Right lobe of liver (tissue), 6 donors: ENCODE data around the gene HIC1. TPM values are rescaled to one million over a fixed set of nuclear protein-coding genes. Genes with fewer than 3 reads are reported as not detected.

Experiments
- ATAC-seq, 4 donors: fragments of 200-7000 bp; cut with Tn5 transposase; one replicate each; pipeline ENCODE4 v1.9.1; 2020; ENCODE audit warnings: mild to moderate bottlenecking in 4 of 4, moderate library complexity in 4 of 4
- DNase-seq, 3 donors: peaks; one replicate each; pipeline ENCODE4 v3.0.0-alpha.2; 2020
- H3K27ac ChIP-seq, 3 donors: fragments of 200-600 bp; one replicate each; pipeline ENCODE4 v1.8.0; 2022
- H3K27me3 ChIP-seq, 2 donors: fragments of 200-600 bp; one replicate each; pipeline ENCODE4 v1.8.0; 2022
- H3K36me3 ChIP-seq, 4 donors: fragments of 200-600 bp; sonication (generic) in 1 of 4; one replicate each; pipeline versions ENCODE4 v1.5.1 to v1.8.0; 2017 to 2022; ENCODE audit warnings: control low read depth in 1 of 4
- H3K4me1 ChIP-seq, 4 donors: fragments of 200-600 bp; sonication (generic) in 1 of 4; one replicate each; pipeline versions ENCODE4 v1.5.1 to v1.8.0; 2017 to 2022; ENCODE audit warnings: control low read depth in 1 of 4
- H3K4me3 ChIP-seq, 3 donors: fragments of 200-600 bp; one replicate each; pipeline ENCODE4 v1.8.0; 2022
- H3K9me3 ChIP-seq, 4 donors: fragments of 200-600 bp; sonication (generic) in 1 of 4; one replicate each; pipeline versions ENCODE4 v1.5.1 to v1.8.0; 2017 to 2022; ENCODE audit warnings: control low read depth in 1 of 4
- CTCF ChIP-seq, 4 donors: fragments of 200-600 bp in 3 of 4; fragments of 450-650 bp in 1 of 4; IDR thresholded peaks; one replicate each; pipeline versions ENCODE4 v1.5.1 to v1.8.0; 2016 to 2022; ENCODE audit warnings: antibody characterized with exemption in 4 of 4, mild to moderate bottlenecking in 2 of 4
- POLR2A ChIP-seq: fragments of 450-650 bp; IDR thresholded peaks from one replicate; pipeline ENCODE4 v1.6.1; 2017; ENCODE audit warnings: antibody characterized with exemption, mild to moderate bottlenecking
- WGBS: methylation state at CpG from one replicate; pipeline ENCODE4 v1.1.6; 2018; ENCODE audit warnings: low coverage, low lambda C conversion rate; ENCODE audit not compliant: insufficient coverage; ENCODE audit errors: missing lambda C conversion rate; 5-methylcytosine and 5-hydroxymethylcytosine counted together
- intact Hi-C, 2 donors: fragments of 100-400 bp; cut with DNase I; formaldehyde crosslinking; loops; one replicate each; pipeline versions ENCODE4 v1.11.2 to v1.14.1; 2022
- long read RNA-seq: library from polyadenylated mRNA; unstranded; transcript quantifications from one replicate; pipeline ENCODE4 v2.0.0, GENCODE V29; 2019
- total RNA-seq, 6 experiments: library from RNA; depleted of rRNA in 2 of 6; stranded (reverse); fragments of >200 nt in 2 of 6; fragmentation: NEBNext Ultra II Directional in 3 of 6; extraction: Animal tissue kit (Norgen Biotek cat#: 25700) in 3 of 6; gene quantifications; one replicate each; pipeline versions ENCODE4 v1.1.0 to v1.2.4, GENCODE V29; 2016 to 2023
- donor health status: DM: no; HTN: yes; CAD: no.
- donor health status: DM: no; HTN: no; CAD: no.
- donor health status: DM: no; HTN: no; CAD: no.
- donor health status: DM: no; HTN: yes; CAD: no.
- donor health status: DM: no; HTN: yes; CAD: no.

Gene HIC1
- total RNA-seq = 10 to 100 TPM in 2 of 6 experiments, 1 to 10 TPM in 4; 4.7 to 14.8 (median 6.1) TPM
- long read RNA-seq = 0 reads

GRCh38 chr17:2054512-2055291 is at the start of gene HIC1:
TSS of gene HIC1 (plus strand) at chr17:2055103. CDS start at chr17:2056691, 1,588 bp downstream.
- TF ChIP-seq POLR2A = peak; percentile 64
- TF ChIP-seq CTCF (IDR thresholded peaks at IDR 0.05) = peak; percentile 90 to 97 (median 94)
- ATAC-seq (peak; percentile 51 to 64 (median 64)), DNase-seq (peak; percentile 77 to 84 (median 83))
- Histone ChIP-seq H3K9me3 (no peaks in the 10 kb centered on the region), H3K4me3 (peak within 1 kb of the TSS; percentile 35 to 59 (median 49)), H3K4me1 (peaks cover 0 to 42% (median 5%) of the 10 kb centered on the region in 4 donors), H3K36me3 (no peaks in the 10 kb centered on the region), H3K27ac (peak within 1 kb of the TSS; percentile 50 to 89 (median 71)), H3K27me3 (peaks cover 0 to 19% of the 10 kb centered on the region in 2 donors)
- intact Hi-C loops = loop anchor here (5.0 to 10.0 kb wide), 2 partner anchors 188 to 190 kb away; no protein-coding TSS in a partner anchor
- 0% methylated on average over 11 of the region's 72 CpGs for WGBS

GRCh38 chr17:2008332-2009126 is 46.4 kb upstream of the HIC1 start:
- ATAC-seq (no peak), DNase-seq (no peak)
- Histone ChIP-seq H3K36me3 (no peaks in the 10 kb centered on the region), H3K4me3 (no peak overlapping the region), H3K27ac (no peak overlapping the region), H3K4me1 (peaks cover 0 to 42% (median 21%) of the 10 kb centered on the region in 4 donors), H3K27me3 (no peaks in the 10 kb centered on the region), H3K9me3 (no peaks in the 10 kb centered on the region)
- intact Hi-C loops = no loop called here
- no peak for TF ChIP-seq CTCF (IDR thresholded peaks at IDR 0.05)
- TF ChIP-seq POLR2A = no peak
- WGBS = 66% methylated on average over 14 of the region's 15 CpGs

- DNase-seq (no peak), ATAC-seq (no peak)
- 80% methylated on average over 4 of the region's 10 CpGs for WGBS
- H3K27me3 ChIP-seq = no peaks in the 10 kb centered on the region
- H3K27ac ChIP-seq = no peak overlapping the region
- no peaks in the 10 kb centered on the region for H3K9me3 ChIP-seq
- no peaks in the 10 kb centered on the region for H3K36me3 ChIP-seq
- H3K4me1 ChIP-seq = peaks cover 0 to 38% (median 17%) of the 10 kb centered on the region in 4 donors
- intact Hi-C loops = no loop called here
- TF ChIP-seq CTCF (IDR thresholded peaks at IDR 0.05) = no peak
- TF ChIP-seq POLR2A = no peak
- H3K4me3 ChIP-seq = no peak overlapping the region
Observed at GRCh38 chr17:2009737-2010136, 45.2 kb upstream of the HIC1 start.

GRCh38 chr17:2011411-2012371 is 43.2 kb upstream of the HIC1 start:
- peak; percentile 79 to 84 (median 83) for ATAC-seq
- peaks cover 0 to 32% (median 12%) of the 10 kb centered on the region in 4 donors for H3K4me1 ChIP-seq
- DNase-seq = peak; percentile 67 to 83 (median 83)
- no peaks in the 10 kb centered on the region for H3K36me3 ChIP-seq
- peak overlapping the region in 1 of 3 donors; percentile 17 for H3K4me3 ChIP-seq
- 31% methylated on average over 20 of the region's 24 CpGs for WGBS
- peak overlapping the region in 2 of 3 donors; percentile 30 to 36 for H3K27ac ChIP-seq
- intact Hi-C loops = no loop called here
- TF ChIP-seq CTCF (IDR thresholded peaks at IDR 0.05) = no peak
- no peak for TF ChIP-seq POLR2A
- no peaks in the 10 kb centered on the region for H3K27me3 ChIP-seq
- H3K9me3 ChIP-seq = no peaks in the 10 kb centered on the region
